Suppressor macrophage (primary cell): ENCODE data around the gene THBS2.
"Not testable (repeated sequence)": the region's sequence is repeated elsewhere in the genome, so short reads cannot be mapped to it uniquely, and the experiment has no call there.

ENCODE experiments used
- DNase-seq, 4 experiments: peaks; one replicate each; pipeline ENCODE4 v3.0.0-alpha.2; 2020 to 2022
- total RNA-seq, 17 experiments: gene quantifications; one replicate each; lab custom pipeline; 2026; ENCODE audit warnings: mixed read lengths in 6 of 17, inconsistent platforms in 3 of 17; lab: John Stamatoyannopoulos, UW

The THBS2 gene
- total RNA-seq, result 0.09 to 3.4 (median 0.80) reads per million in 17 experiments

DNA sequence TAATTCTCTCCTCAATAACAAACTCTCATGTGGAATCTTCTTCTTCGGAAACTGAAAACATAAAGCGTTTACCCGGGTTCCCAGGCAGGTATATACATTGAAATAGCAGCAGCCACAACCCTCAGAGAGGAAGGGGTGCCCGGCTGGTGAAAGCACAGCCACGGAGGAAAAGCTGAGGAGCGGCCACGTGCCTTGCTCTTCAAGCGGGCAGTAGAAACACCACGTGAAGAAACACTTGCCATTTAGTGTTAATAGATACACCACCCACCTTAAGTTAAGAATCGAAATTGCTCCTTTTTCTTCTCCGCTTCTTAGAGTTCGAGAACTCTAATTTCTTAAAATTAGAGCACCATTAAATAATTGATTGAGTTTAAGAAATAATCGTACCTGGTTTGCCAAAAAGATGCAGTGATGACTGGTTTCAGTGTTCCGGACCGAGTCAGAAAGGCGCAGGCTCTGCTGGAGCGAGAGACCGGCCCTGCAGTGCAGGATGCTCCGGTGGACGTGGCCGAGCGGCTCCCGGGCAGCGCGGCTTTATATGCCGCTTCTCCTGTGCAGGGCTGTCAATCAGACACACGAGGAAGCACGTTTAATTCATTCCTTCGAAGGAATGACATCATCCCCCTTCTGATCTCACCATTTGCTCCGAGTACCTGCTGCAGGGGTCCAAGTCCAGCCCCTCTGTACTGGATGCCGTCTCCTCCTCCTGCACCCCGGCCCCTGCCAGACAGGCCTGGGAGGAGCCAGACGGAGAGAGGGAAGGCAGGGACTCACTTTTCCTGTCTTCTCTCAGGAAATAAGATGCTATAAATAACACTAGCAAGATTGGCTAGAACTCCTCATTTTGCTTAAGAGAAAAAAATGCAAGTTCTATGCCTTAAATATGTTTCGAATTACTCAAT is at the start of gene THBS2:
THBS2 (minus strand) TSS at position 510 of the 902 bp plus-strand sequence. CDS start 3,062 bp downstream, outside the sequence.
- peak in 2 of 4 experiments; percentile 28 to 29 for DNase-seq

DNA sequence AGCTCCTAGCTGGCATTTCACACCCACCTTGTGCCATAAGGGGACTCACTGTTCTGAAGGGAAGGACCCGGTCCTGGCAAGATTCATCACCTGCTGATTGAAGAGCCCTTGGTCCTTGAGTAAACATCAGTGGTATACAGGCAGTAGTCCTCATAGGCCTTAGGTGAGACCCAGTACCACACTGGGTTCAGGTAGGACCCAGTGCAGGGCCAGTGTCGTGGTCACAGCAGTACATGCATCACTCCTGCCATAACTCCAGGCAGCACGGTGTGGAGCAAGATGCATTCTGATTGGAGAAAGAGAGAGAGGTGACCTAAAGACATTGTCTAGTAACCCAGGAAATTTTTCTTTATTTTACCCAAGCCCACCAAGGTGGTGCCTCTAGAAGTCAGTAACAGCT is 49.1 kb upstream of the THBS2 start:
- DNase-seq, result no peak

DNA sequence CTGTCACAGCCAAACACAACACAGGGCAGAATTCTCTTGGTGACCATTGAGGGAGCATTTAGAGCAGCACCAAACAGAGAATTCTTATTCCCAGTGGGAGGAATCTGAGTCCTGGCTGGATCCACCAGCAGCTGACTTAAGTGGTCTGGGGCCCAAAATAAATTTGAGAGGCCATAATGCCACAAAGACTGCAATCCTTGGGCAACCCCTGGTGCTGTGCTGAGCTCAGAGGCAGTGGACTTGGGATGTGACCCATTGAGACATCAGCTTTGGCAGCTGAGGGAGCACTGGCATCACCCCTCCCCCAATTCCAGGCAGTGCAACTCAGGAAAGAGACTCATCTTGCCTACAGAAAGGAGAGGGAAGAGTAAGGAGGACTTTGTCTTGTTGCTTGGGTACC is 48.6 kb upstream of the THBS2 start:
- no peak for DNase-seq

DNA sequence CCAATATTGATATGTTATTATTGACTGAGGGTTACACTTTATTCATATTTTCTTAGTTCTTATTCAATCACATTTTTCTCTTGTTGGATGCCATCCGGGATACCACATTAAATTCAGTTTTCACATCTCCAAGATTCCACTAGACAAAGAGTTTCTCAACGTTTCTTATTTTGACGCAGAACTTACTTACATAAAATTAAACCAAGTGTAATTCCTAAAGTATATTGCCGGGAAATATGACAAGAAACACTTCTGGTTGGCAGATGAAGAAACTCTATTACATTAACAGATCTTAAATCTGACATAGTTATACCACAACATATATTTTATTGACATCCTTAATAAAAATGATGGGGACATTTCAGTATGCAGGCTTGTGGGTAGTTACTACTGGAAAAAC is 47.3 kb upstream of the THBS2 start:
- DNase-seq, result no peak

DNA sequence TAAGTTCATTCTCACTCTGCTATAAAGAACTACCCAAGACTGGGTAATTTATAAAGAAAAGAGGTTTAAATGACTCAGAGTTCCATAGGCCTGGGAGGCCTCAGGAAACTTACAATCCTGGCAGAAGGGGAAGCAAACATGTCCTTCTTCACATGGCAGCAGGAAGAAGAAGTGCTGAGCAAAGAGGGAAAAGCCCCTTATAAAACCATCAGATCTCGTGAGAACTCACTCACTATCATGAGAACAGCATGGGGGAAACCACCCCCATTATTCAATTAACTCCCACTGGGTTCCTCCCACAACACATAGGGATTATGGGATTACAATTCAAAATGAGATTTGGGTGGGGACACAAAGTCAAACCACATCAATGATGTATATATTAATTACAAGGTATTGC is 45.0 kb upstream of the THBS2 start:
- not testable (repeated sequence) for DNase-seq

- no peak for DNase-seq
Measured at GRCh38 chr6:169296622-169297021, 43.0 kb upstream of the THBS2 start.

GRCh38 chr6:169296170-169296569 is 42.5 kb upstream of the THBS2 start:
- DNase-seq, result no peak

DNA sequence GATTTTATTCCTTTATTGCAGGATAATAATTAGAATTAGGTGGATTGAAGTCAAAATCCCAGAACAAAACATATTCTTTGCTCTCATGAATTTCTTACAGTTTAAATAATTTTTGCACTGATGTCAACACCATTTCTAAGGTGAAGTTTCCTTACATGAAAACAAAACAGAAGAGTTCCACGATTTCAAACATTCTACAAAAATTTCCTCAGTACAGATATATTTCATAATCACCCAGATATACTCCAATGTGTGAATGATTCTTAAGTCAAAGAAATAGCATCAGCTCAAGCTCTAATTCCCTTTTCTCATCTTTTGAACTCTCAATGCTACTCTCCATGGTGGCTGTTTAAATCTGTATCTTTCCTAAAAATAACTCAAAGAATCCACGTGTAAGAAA is 39.5 kb upstream of the THBS2 start:
- DNase-seq, result peak in 2 of 4 experiments; percentile 11 to 40

DNA sequence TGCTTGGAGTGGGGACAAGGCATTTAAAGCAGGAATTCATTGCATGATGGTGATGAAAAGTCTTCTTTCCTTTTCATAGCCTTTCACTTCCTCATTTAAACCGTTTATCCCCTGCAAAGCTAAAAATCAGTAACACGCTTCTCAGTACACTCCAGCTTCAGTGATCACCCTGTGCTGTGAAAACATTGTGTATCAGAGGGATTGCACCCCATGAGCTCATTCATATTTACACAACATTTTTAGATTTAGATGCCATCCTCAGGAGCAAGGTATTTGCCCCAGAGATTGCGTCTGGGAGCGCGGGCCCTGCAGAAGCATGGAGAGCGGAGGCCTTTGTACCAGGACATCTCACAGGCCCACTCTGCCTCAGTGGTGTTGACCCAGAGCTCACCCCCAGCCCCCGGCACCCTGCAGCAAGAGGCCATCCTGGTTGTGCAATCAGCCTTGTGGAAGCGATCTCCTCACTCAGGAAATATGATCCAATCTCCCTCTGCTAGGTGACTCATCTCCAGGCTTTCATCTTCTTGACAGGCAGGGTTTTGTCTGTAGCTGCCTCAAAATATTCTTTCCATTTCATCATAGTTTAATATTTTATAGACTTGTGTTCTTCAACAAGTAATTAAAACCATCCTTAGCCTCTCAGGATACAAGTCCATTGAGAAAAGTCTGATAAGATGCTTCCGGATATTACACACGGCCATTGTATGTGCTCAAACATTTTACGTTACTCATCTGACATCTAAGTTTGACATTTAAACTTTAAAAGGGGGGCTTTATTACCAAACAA is 38.9 kb upstream of the THBS2 start:
- DNase-seq, result peak; percentile 65 to 87 (median 82)

DNA sequence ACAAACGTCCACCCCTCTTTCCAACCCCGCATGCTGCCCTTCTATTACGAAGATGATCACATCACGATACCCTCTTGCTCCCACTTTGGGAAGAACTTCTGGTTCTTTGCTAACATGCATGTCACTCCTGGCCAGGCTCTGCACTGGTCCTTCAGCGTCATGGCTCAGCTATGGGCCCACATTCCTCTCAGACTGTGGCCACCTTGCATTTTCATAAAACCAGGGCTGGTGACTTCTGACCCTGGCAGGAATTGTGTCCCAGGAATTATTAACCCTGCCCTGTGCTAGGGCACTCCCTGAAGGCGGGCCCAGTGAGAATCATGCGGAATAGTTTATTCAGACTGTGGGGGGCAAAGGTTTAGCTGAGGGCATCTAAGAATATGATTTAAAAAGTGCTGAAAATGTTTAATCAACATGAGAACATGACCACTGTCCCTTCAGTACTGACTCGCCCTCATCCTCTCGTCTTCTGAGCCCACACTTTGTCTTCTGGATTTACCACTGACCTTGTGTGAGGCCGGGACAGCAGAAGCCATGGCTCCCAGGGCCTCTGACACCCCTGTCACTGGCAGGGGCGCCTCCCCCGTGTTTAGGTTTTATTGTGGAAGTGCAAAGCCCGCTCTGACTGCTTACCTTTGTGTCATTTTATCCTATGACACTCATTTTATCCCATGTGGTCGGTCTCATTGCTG is 38.1 kb upstream of the THBS2 start:
- no peak for DNase-seq

DNA sequence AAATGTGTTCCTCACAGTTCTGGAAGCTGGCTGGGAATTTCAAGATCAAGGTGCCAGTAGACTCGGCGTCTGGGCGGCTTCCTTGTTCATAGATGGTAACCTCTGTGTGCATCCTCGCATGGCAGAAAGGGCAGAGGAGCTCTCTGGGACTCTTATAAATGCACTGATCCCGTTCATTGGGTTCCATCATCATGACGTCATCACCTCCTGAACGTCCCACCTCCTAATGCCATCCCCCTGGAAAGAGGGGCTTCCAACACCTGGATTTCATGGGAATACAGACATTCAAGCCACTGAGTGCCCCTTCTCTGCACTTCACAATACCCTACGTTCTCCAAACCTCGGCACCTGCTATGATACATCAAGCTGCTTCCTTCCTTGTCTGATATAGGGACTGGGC is 37.5 kb upstream of the THBS2 start:
- no peak for DNase-seq

DNA sequence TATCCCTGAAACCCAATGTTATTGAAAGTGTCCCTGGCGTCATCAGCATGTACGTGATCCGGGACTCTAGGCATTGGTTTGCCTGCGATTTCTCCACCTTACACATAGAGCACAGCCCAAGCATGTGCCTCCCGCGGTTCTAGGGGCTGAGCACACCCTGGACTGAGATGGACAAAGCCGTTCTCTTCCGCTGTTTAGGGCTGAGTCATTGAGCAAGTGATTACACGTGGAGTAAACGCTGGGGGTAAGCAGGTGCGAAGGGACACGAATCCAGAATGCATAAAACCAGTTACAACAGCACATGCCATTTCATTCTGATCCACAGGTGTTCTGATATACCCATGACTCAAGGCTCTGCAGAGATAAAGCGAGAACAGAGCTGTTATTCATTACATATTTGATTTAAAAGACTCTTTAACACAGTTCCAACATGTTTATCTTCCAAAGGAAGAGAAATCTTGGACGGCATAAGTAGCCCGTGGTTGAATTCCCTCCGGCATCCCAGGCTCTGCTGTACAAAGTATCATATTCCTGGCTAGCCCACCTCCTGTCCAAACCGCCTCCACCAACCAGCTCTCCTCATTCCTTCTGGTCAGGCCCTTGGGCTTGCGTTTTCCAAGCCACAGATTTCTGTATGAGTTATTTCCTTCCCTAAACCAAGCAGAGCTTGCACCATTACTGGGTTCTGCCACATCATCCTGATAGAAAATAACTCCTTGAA is 36.1 kb upstream of the THBS2 start:
- DNase-seq, result peak; percentile 51 to 84 (median 76)

DNA sequence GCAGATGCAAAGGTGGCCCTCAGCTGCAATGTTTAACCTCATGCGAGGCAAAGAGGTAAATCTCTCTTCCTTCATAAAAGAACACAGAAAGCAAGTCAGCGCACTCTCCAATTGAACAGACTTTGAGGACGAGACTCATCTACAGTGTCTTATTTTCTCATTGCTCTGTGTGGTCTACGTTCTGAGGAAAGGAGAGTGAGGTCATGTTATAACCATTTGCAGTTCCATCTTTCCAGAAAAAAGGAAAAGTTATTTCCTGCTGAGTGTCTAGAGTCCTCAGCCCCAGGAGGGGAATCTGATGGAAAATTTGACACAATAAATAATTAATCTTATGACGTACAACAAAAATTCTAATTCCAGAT is 35.6 kb upstream of the THBS2 start:
- DNase-seq, result no peak

DNA sequence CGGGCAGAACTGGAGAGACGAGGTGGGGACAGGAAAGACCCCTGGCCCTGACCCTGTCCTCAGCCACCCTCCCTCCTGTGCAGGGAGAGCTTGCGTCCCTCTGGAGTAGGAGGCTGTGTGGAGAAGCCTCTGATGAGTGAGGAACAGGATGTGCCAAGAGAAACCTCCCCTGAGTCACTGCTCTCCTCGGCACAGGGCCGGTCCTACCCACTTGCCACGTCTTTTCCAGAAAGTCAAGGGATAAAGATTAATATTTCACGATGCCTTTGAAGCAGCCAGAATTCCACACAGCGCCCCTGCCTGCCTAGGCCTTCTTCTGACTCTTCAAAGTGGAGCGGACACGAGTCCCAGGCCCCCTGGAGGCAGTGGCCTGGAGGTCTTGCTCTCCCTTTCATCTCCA is 34.9 kb upstream of the THBS2 start:
- DNase-seq, result peak; percentile 35 to 66 (median 58)

DNA sequence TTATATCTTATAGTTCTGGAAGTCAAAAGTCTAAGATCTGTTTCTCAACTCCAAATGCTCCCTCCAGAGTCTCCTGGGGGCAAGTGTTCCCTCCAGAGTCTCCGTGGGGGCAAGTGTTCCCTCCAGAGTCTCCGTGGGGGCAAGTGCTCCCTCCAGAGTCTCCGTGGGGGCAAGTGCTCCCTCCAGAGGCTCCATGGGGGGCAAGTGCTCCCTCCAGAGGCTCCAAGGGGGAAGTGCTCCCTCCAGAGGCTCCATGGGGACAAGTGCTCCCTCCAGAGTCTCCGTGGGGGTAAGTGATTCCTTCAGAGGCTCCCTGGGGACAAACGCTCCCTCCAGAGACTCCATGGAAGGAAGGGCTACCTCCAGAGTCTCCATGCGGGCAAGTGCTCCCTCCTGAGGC is 34.0 kb upstream of the THBS2 start:
- no peak for DNase-seq

DNA sequence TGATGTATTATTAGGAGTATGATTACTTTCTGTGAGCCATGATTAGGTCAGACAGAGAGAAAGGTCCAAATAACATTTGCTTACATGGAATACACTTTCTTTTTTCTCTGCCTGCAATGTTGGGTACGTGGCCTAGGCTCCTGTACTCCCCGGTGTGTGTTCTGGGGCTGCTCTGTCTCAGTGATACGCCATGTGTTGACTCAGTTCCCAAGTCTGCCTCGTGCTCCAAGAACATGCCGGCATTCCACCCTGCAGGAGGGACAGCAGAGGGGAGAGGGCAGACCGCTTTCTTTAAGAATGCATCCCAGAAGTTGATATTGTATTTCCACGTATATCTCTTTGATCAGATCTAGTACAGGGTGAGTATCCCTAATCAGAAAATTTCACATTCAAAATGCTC is 33.3 kb upstream of the THBS2 start:
- DNase-seq, result no peak

DNA sequence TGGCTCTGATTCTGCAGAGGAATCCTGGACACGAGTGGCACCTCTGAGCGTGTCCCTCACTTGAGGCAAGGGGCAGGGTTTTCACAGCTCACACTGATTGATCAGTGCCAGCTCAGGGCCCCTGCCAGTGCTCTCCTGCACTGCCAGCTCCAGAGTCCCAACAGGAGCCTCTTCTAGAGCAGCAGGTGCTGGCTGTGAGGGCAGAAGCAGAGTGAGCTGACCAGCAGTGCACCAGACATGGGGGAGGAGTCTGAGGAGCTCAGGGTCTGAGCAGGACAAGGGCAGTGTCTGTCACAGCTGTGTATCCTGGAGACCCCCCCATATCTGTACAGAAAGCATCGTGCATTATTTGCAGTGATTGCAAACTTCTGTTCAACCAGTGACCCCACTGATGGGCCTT is 31.5 kb upstream of the THBS2 start:
- DNase-seq, result no peak

- no peak for DNase-seq
Measured at GRCh38 chr6:169283924-169284323, 30.3 kb upstream of the THBS2 start.

DNA sequence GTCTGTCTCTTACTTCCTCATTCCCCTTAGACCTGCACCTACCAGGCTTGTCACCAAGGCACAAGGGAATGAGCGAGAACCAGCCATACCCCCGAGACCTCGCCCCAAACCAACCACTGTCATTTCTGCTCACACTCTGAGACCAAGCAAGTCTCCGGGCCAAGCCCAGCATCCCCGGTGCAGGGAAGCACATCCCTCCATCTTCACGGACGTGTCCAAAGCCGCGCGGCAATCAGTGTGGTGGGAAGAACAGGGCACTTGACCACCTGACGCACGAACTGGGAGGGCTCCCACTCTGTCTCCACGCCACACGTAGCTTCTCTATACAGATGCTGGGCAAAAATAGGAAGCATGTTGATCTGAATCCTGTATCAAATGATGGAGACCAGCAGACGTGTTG is 28.4 kb upstream of the THBS2 start:
- DNase-seq, result no peak

- no peak for DNase-seq
Measured at GRCh38 chr6:169277619-169278018, 24.0 kb upstream of the THBS2 start.

DNA sequence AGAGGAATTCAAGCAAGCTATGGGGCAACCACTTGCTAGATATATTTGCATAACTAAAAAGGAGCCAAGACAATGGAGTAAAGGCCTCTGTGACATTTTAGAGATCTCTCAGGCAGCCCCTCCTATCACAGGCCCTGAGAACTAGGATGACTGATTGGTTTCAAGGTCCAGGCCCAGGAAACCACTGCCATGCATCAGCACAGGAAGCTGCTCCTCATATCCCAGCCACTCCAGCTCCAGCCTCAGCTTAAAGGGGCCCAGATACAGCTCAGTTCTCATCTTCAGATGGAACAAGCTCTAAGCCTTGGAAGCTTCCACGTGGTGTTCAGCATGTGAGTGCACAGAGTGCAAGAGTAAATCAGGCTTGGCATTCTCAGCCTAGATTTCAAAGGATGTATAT is 21.1 kb upstream of the THBS2 start:
- no peak for DNase-seq

- DNase-seq, result no peak
Measured at GRCh38 chr6:169273511-169273910, 19.9 kb upstream of the THBS2 start.

- DNase-seq, result no peak
Measured at GRCh38 chr6:169271877-169272216, 18.2 kb upstream of the THBS2 start.
